Ishikawa (cell line): ENCODE results near the gene ABHD12.
A peak's percentile ranks its signal among the peaks of the same experiment; 100 is the strongest.

ENCODE experiments used
- CEBPB ChIP-seq: IDR thresholded peaks from 2 replicates; pipeline ENCODE4 v1.6.1; 2012
- CREB1 ChIP-seq: IDR thresholded peaks from 2 replicates; pipeline ENCODE4 v1.6.1; 2012; ENCODE audit warnings: low read depth
- EGR1 ChIP-seq: IDR thresholded peaks from 2 replicates; pipeline ENCODE4 v1.6.1; 2012
- EP300 ChIP-seq: IDR thresholded peaks from 2 replicates; pipeline ENCODE4 v1.6.1; 2012; ENCODE audit warnings: borderline replicate concordance
- FOXM1 ChIP-seq: IDR thresholded peaks from 2 replicates; pipeline ENCODE4 v1.6.1; 2012; ENCODE audit warnings: low read depth, borderline replicate concordance
- MAX ChIP-seq: IDR thresholded peaks from 2 replicates; pipeline ENCODE4 v1.6.1; 2012
- NFIC ChIP-seq: IDR thresholded peaks from 2 replicates; pipeline ENCODE4 v1.6.1; 2012
- RAD21 ChIP-seq: IDR thresholded peaks from 2 replicates; pipeline ENCODE4 v1.6.1; 2012; ENCODE audit warnings: low read depth
- REST ChIP-seq: IDR thresholded peaks from 2 replicates; pipeline ENCODE4 v1.6.1; 2012; ENCODE audit warnings: low read depth, mild to moderate bottlenecking
- TAF1 ChIP-seq: IDR thresholded peaks from 2 replicates; pipeline ENCODE4 v1.6.1; 2012; ENCODE audit warnings: low read depth, mild to moderate bottlenecking
- TCF12 ChIP-seq: IDR thresholded peaks from 2 replicates; pipeline ENCODE4 v1.6.1; 2012; ENCODE audit warnings: low read depth
- TEAD4 ChIP-seq: IDR thresholded peaks from 2 replicates; pipeline ENCODE4 v1.6.1; 2012
- USF1 ChIP-seq: IDR thresholded peaks from 2 replicates; pipeline ENCODE4 v1.6.1; 2012
- YY1 ChIP-seq: IDR thresholded peaks from 2 replicates; pipeline ENCODE4 v1.6.1; 2012; ENCODE audit warnings: low read depth
- ZBTB7A ChIP-seq: IDR thresholded peaks from 2 replicates; pipeline ENCODE4 v1.6.1; 2012; ENCODE audit warnings: low read depth

ABHD12 gene

GRCh38 chr20:25254571-25254970 lies 136.1 kb downstream of the ABHD12 start:
- TF ChIP-seq EGR1 (no peak), NFIC (no peak), REST (no peak), TCF12 (no peak)

- TF ChIP-seq YY1, result no peak
- TF ChIP-seq TEAD4, result peak; percentile 78
- TF ChIP-seq EP300, result peak; percentile 42; the same call in 1 of the 2 replicates
Observed at GRCh38 chr20:25253606-25254275, 136.9 kb downstream of the ABHD12 start.

GRCh38 chr20:25252686-25253421 lies 137.8 kb downstream of the ABHD12 start:
- no peak for TF ChIP-seq EGR1
- TF ChIP-seq CEBPB, result no peak
- no peak for TF ChIP-seq ZBTB7A
- TF ChIP-seq TEAD4, result no peak
- no peak for TF ChIP-seq EP300

- TF ChIP-seq MAX (no peak), RAD21 (no peak), FOXM1 (no peak), CEBPB (no peak), USF1 (no peak), NFIC (no peak), TEAD4 (no peak)
Observed at GRCh38 chr20:25252230-25252651, 138.4 kb downstream of the ABHD12 start.

GRCh38 chr20:25251558-25251957 lies 139.1 kb downstream of the ABHD12 start:
- TF ChIP-seq EGR1 (no peak), YY1 (no peak), TCF12 (no peak), CREB1 (no peak), REST (no peak), MAX (no peak), EP300 (no peak)

- TF ChIP-seq FOXM1 (no peak), NFIC (no peak), USF1 (no peak), EP300 (no peak), CREB1 (no peak), EGR1 (no peak), MAX (no peak), TCF12 (no peak), TAF1 (no peak), ZBTB7A (no peak), RAD21 (no peak), REST (no peak), YY1 (no peak)
Observed at GRCh38 chr20:25251019-25251418, 139.6 kb downstream of the ABHD12 start.
